ENCODE data around the gene SLC25A38. TPM values are rescaled to one million over a fixed set of nuclear protein-coding genes. Genes with fewer than 3 reads are reported as not detected.
A peak's percentile ranks its signal among the peaks of the same experiment; 100 is the strongest.

The SLC25A38 gene
- total RNA-seq, 1 experiment from 2014 or later = 37.7 TPM

GRCh38 chr3:39443530-39443929, 60.4 kb downstream of the SLC25A38 start:
- TF ChIP-seq, protein P1, sequence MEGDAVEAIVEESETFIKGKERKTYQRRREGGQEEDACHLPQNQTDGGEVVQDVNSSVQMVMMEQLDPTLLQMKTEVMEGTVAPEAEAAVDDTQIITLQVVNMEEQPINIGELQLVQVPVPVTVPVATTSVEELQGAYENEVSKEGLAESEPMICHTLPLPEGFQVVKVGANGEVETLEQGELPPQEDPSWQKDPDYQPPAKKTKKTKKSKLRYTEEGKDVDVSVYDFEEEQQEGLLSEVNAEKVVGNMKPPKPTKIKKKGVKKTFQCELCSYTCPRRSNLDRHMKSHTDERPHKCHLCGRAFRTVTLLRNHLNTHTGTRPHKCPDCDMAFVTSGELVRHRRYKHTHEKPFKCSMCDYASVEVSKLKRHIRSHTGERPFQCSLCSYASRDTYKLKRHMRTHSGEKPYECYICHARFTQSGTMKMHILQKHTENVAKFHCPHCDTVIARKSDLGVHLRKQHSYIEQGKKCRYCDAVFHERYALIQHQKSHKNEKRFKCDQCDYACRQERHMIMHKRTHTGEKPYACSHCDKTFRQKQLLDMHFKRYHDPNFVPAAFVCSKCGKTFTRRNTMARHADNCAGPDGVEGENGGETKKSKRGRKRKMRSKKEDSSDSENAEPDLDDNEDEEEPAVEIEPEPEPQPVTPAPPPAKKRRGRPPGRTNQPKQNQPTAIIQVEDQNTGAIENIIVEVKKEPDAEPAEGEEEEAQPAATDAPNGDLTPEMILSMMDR (IDR thresholded peaks at IDR 0.05; ENCODE audit: insufficient read depth in 1 of 2, low read depth in 1 of 2, low read length in 1 of 2, severe bottlenecking in 1 of 2, unreplicated experiment in 1 of 2) = peak in 1 of 2 experiments; percentile 39
- no peak overlapping the region for H3K4me3 Mint-ChIP-seq (ENCODE audit: unreplicated experiment)
- H3K27me3 Mint-ChIP-seq (ENCODE audit: insufficient read depth, unreplicated experiment) = no peaks in the 10 kb centered on the region
- H3K4me3 ChIP-seq (ENCODE audit: low read depth, low read length) = no peak overlapping the region
- no peaks in the 10 kb centered on the region for H3K36me3 Mint-ChIP-seq (ENCODE audit: insufficient read depth, unreplicated experiment)
- H3K27ac Mint-ChIP-seq (ENCODE audit: unreplicated experiment) = no peak overlapping the region
- no peaks in the 10 kb centered on the region for H3K9me3 ChIP-seq
- no peaks in the 10 kb centered on the region for H3K36me3 ChIP-seq (ENCODE audit: control insufficient read depth, insufficient read depth, low read length)
- H3K4me1 ChIP-seq = no peaks in the 10 kb centered on the region
- CTCF ChIA-PET = no interaction called here
- H3K9me3 Mint-ChIP-seq (ENCODE audit: unreplicated experiment) = no peaks in the 10 kb centered on the region
- no peaks in the 10 kb centered on the region for H3K27me3 ChIP-seq (replicated peaks; ENCODE audit: control insufficient read depth, insufficient read depth, low read length)
- no TSS peak for BruUV-seq (replicated peaks)
- POLR2A ChIA-PET = no interaction called here
- peaks cover 9% of the 10 kb centered on the region for H3K4me1 Mint-ChIP-seq (ENCODE audit: low read depth, unreplicated experiment)
- intact Hi-C loops (cut with micrococcal nuclease; ENCODE audit: unreplicated experiment) = loop anchor here (1.0 kb wide), 2 partner anchors 26 to 37 kb away; partner anchors contain the start of gene RPSA
- peak in 1 of 2 experiments; percentile 15 for DNase-seq

DNA sequence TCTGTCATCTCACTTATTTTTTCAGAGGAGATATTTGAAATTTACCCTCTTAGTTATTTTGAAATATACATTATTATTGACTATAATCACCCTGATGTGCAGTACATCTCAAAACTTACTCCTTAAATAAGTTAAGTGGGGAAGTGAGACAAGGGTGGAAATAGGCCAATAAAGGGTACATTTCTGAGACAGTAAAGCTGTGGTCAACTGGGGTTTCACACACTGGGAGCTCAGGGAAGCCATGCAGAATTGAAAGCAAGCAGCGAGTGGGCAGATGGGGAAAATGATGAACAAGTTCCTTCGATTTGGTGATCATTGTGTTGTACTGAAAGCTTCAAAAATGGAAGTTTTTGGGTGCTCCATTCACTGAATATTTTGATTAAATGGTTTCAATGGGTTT, 62.8 kb downstream of the SLC25A38 start:
- Mint-ChIP-seq H3K36me3 (ENCODE audit: insufficient read depth, unreplicated experiment) (no peaks in the 10 kb centered on the region), H3K4me3 (ENCODE audit: unreplicated experiment) (no peak overlapping the region), H3K27me3 (ENCODE audit: insufficient read depth, unreplicated experiment) (no peaks in the 10 kb centered on the region), H3K9me3 (ENCODE audit: unreplicated experiment) (no peaks in the 10 kb centered on the region), H3K27ac (ENCODE audit: unreplicated experiment) (no peak overlapping the region), H3K4me1 (ENCODE audit: low read depth, unreplicated experiment) (peaks cover 10% of the 10 kb centered on the region)
- intact Hi-C loops (cut with micrococcal nuclease; ENCODE audit: unreplicated experiment) = no loop called here
- ChIA-PET POLR2A (no interaction called here), CTCF (interaction anchor here (1.0 kb wide), 1 partner anchor 53 kb away, joined by 3 read pairs; no protein-coding TSS in a partner anchor)
- Histone ChIP-seq H3K27me3 (replicated peaks; ENCODE audit: control insufficient read depth, insufficient read depth, low read length) (no peaks in the 10 kb centered on the region), H3K4me1 (no peaks in the 10 kb centered on the region), H3K36me3 (ENCODE audit: control insufficient read depth, insufficient read depth, low read length) (no peaks in the 10 kb centered on the region), H3K4me3 (ENCODE audit: low read depth, low read length) (no peak overlapping the region), H3K9me3 (no peaks in the 10 kb centered on the region)
- DNase-seq = no peak
- no TSS peak for BruUV-seq (replicated peaks)
- TF ChIP-seq, protein P1 (IDR thresholded peaks at IDR 0.05; ENCODE audit: insufficient read depth in 1 of 2, low read depth in 1 of 2, low read length in 1 of 2, severe bottlenecking in 1 of 2, unreplicated experiment in 1 of 2) = no peak

DNA sequence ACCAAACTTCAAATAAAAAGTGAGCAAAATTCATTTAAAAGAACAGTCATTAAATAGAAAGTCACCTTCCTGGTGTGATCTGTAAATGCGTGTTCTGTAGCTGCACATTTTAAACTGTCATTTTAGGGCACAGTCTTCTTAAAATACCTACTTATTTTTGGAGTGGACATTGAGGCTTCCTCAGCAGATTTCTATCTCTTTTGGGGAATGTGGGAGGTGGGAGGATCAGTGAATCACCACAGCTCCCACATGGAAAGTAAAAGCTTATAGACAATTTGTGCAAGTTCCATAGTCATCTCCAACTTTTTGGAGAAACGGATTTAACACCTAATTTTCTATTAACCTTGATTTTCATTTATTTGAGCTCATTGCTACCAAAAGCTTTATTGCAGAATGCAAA, 63.3 kb downstream of the SLC25A38 start:
- no peak overlapping the region for H3K4me3 Mint-ChIP-seq (ENCODE audit: unreplicated experiment)
- H3K9me3 ChIP-seq = no peaks in the 10 kb centered on the region
- no peak overlapping the region for H3K27ac Mint-ChIP-seq (ENCODE audit: unreplicated experiment)
- H3K36me3 Mint-ChIP-seq (ENCODE audit: insufficient read depth, unreplicated experiment) = no peaks in the 10 kb centered on the region
- TF ChIP-seq, protein P1 (IDR thresholded peaks at IDR 0.05; ENCODE audit: insufficient read depth in 1 of 2, low read depth in 1 of 2, low read length in 1 of 2, severe bottlenecking in 1 of 2, unreplicated experiment in 1 of 2) = no peak
- H3K36me3 ChIP-seq (ENCODE audit: control insufficient read depth, insufficient read depth, low read length) = no peaks in the 10 kb centered on the region
- POLR2A ChIA-PET = no interaction called here
- no peaks in the 10 kb centered on the region for H3K27me3 Mint-ChIP-seq (ENCODE audit: insufficient read depth, unreplicated experiment)
- no peak for DNase-seq
- intact Hi-C loops (cut with micrococcal nuclease; ENCODE audit: unreplicated experiment) = no loop called here
- no peaks in the 10 kb centered on the region for H3K27me3 ChIP-seq (replicated peaks; ENCODE audit: control insufficient read depth, insufficient read depth, low read length)
- H3K4me1 Mint-ChIP-seq (ENCODE audit: low read depth, unreplicated experiment) = peaks cover 10% of the 10 kb centered on the region
- H3K4me3 ChIP-seq (ENCODE audit: low read depth, low read length) = no peak overlapping the region
- no TSS peak for BruUV-seq (replicated peaks)
- CTCF ChIA-PET = interaction anchor here (1.0 kb wide), 1 partner anchor 53 kb away, joined by 3 read pairs; no protein-coding TSS in a partner anchor
- no peaks in the 10 kb centered on the region for H3K9me3 Mint-ChIP-seq (ENCODE audit: unreplicated experiment)
- no peaks in the 10 kb centered on the region for H3K4me1 ChIP-seq

Other genes with a start within 250 kb of the SLC25A38 start
- gene CSRNP1, start 229.8 kb upstream of the SLC25A38 start, total RNA-seq (2022) = 12.6 and 13.5 TPM in 2 replicates
- gene XIRP1, start 190.8 kb upstream of the SLC25A38 start, total RNA-seq (2022) = 0.14 TPM in 1 of 2 replicates, not detected in the other
- gene CX3CR1, start 103.3 kb upstream of the SLC25A38 start, total RNA-seq (2022) = 0.61 TPM in 1 of 2 replicates, not detected in the other
- not detected in 2 replicates for gene CCR8, start 53.7 kb upstream of the SLC25A38 start, total RNA-seq (2022)
- 1,548 and 1,562 TPM in 2 replicates for gene RPSA, start 23.4 kb downstream of the SLC25A38 start, total RNA-seq (2022)
- gene MOBP, start 84.3 kb downstream of the SLC25A38 start, total RNA-seq (2022) = 0.27 and 0.60 TPM in 2 replicates